ENCODE results near the gene B4GALT6. TPM values are rescaled to one million over a fixed set of nuclear protein-coding genes. Genes with fewer than 3 reads are reported as not detected.

Gene B4GALT6
- total and polyA plus RNA-seq, 2 of the 8 experiments (the other 6 are each of a cell fraction or from before 2014, with no cell fraction given), result 6.3 to 41.5 TPM

DNA sequence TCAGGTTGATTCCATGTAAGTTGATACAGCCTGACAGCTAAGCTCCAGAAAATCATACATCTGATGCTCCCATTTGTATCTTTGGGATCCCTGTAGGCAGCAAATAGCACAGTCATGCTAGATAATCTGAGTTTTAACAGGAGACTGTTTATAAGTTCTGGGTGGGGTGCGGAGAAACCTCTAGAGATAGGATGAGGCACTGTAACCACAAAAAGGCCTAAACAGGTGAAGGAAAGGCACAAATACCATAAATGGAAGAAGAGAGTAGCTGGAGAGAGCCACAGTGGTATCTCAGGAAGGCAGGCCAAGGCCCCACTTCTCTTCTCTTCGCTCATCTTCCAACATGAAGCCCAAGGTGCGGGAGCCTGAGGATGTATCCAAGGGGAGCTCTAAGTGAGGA is 18.1 kb upstream of the B4GALT6 start (continued):
- TF ChIP-seq, protein P1, sequence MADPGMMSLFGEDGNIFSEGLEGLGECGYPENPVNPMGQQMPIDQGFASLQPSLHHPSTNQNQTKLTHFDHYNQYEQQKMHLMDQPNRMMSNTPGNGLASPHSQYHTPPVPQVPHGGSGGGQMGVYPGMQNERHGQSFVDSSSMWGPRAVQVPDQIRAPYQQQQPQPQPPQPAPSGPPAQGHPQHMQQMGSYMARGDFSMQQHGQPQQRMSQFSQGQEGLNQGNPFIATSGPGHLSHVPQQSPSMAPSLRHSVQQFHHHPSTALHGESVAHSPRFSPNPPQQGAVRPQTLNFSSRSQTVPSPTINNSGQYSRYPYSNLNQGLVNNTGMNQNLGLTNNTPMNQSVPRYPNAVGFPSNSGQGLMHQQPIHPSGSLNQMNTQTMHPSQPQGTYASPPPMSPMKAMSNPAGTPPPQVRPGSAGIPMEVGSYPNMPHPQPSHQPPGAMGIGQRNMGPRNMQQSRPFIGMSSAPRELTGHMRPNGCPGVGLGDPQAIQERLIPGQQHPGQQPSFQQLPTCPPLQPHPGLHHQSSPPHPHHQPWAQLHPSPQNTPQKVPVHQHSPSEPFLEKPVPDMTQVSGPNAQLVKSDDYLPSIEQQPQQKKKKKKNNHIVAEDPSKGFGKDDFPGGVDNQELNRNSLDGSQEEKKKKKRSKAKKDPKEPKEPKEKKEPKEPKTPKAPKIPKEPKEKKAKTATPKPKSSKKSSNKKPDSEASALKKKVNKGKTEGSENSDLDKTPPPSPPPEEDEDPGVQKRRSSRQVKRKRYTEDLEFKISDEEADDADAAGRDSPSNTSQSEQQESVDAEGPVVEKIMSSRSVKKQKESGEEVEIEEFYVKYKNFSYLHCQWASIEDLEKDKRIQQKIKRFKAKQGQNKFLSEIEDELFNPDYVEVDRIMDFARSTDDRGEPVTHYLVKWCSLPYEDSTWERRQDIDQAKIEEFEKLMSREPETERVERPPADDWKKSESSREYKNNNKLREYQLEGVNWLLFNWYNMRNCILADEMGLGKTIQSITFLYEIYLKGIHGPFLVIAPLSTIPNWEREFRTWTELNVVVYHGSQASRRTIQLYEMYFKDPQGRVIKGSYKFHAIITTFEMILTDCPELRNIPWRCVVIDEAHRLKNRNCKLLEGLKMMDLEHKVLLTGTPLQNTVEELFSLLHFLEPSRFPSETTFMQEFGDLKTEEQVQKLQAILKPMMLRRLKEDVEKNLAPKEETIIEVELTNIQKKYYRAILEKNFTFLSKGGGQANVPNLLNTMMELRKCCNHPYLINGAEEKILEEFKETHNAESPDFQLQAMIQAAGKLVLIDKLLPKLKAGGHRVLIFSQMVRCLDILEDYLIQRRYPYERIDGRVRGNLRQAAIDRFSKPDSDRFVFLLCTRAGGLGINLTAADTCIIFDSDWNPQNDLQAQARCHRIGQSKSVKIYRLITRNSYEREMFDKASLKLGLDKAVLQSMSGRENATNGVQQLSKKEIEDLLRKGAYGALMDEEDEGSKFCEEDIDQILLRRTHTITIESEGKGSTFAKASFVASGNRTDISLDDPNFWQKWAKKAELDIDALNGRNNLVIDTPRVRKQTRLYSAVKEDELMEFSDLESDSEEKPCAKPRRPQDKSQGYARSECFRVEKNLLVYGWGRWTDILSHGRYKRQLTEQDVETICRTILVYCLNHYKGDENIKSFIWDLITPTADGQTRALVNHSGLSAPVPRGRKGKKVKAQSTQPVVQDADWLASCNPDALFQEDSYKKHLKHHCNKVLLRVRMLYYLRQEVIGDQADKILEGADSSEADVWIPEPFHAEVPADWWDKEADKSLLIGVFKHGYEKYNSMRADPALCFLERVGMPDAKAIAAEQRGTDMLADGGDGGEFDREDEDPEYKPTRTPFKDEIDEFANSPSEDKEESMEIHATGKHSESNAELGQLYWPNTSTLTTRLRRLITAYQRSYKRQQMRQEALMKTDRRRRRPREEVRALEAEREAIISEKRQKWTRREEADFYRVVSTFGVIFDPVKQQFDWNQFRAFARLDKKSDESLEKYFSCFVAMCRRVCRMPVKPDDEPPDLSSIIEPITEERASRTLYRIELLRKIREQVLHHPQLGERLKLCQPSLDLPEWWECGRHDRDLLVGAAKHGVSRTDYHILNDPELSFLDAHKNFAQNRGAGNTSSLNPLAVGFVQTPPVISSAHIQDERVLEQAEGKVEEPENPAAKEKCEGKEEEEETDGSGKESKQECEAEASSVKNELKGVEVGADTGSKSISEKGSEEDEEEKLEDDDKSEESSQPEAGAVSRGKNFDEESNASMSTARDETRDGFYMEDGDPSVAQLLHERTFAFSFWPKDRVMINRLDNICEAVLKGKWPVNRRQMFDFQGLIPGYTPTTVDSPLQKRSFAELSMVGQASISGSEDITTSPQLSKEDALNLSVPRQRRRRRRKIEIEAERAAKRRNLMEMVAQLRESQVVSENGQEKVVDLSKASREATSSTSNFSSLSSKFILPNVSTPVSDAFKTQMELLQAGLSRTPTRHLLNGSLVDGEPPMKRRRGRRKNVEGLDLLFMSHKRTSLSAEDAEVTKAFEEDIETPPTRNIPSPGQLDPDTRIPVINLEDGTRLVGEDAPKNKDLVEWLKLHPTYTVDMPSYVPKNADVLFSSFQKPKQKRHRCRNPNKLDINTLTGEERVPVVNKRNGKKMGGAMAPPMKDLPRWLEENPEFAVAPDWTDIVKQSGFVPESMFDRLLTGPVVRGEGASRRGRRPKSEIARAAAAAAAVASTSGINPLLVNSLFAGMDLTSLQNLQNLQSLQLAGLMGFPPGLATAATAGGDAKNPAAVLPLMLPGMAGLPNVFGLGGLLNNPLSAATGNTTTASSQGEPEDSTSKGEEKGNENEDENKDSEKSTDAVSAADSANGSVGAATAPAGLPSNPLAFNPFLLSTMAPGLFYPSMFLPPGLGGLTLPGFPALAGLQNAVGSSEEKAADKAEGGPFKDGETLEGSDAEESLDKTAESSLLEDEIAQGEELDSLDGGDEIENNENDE (IDR thresholded peaks at IDR 0.05; ENCODE audit: insufficient replicate concordance, low read length), result no peak
- no peak for TF ChIP-seq PHF8 (conservative IDR thresholded peaks at IDR 0.05; ENCODE audit: low read depth, low read length)

Data from H1 (cell line).